Liver (tissue), 3 donors: ENCODE results near the gene M1AP.

Experiments used
- ATF3 ChIP-seq: IDR thresholded peaks from 2 replicates; pipeline ENCODE4 v1.6.1; 2016; ENCODE audit warnings: antibody characterized with exemption
- CTCF ChIP-seq: fragments of 150-350 bp; IDR thresholded peaks from 2 replicates; pipeline ENCODE4 v1.5.1; 2017; ENCODE audit warnings: improper control_type of control experiment, low read depth, low read length; ENCODE audit not compliant: missing input control
- REST ChIP-seq: IDR thresholded peaks from 2 replicates; pipeline ENCODE4 v1.6.1; 2016; ENCODE audit warnings: antibody characterized with exemption, mild to moderate bottlenecking
- RXRA ChIP-seq, 2 donors: IDR thresholded peaks; 2 replicates each; pipeline ENCODE4 v1.6.1; 2017 to 2018; ENCODE audit warnings: antibody characterized with exemption in 2 of 2, mild to moderate bottlenecking in 1 of 2
- donor health status: healthy.
- donor health status: healthy.

- TF ChIP-seq CTCF (no peak), REST (no peak), RXRA (IDR thresholded peaks at IDR 0.05) (no peak), ATF3 (no peak)
Observed at GRCh38 chr2:74551530-74551929, 96.6 kb downstream of the M1AP start.
